GOT3 (cell line): ENCODE measurements around the gene CTDSP2.
"Not testable (repeated sequence)": the region's sequence is repeated elsewhere in the genome, so short reads cannot be mapped to it uniquely, and the experiment has no call there.

Source experiments
- DNase-seq: peaks from one replicate; lab custom pipeline; 2025; ENCODE audit warnings: mixed read lengths; lab: John Stamatoyannopoulos, UW

CTDSP2 gene

GRCh38 chr12:57852620-57853500 is 6.3 kb upstream of the CTDSP2 start:
- no peak for DNase-seq

GRCh38 chr12:57852200-57852599 is 5.7 kb upstream of the CTDSP2 start:
- DNase-seq, result no peak

GRCh38 chr12:57851552-57851951 is 5.0 kb upstream of the CTDSP2 start:
- DNase-seq, result no peak

- DNase-seq, result no peak
Observed at GRCh38 chr12:57850854-57851430, 4.4 kb upstream of the CTDSP2 start.

- DNase-seq, result not testable (repeated sequence)
Observed at GRCh38 chr12:57849447-57849846, 2.9 kb upstream of the CTDSP2 start.

GRCh38 chr12:57849035-57849434 is 2.5 kb upstream of the CTDSP2 start:
- DNase-seq, result no peak

GRCh38 chr12:57848208-57848607 is 1.7 kb upstream of the CTDSP2 start:
- DNase-seq, result no peak

- DNase-seq, result no peak
Observed at GRCh38 chr12:57846285-57846576, 298 bp downstream of the CTDSP2 start.

- DNase-seq, result peak; percentile 86
Observed at GRCh38 chr12:57845478-57846284, 848 bp downstream of the CTDSP2 start.

GRCh38 chr12:57844709-57845477 is 1.6 kb downstream of the CTDSP2 start:
- peak; percentile 98 for DNase-seq

- DNase-seq, result no peak
Observed at GRCh38 chr12:57842342-57843294, 3.9 kb downstream of the CTDSP2 start.

GRCh38 chr12:57841445-57841844 is 5.1 kb downstream of the CTDSP2 start:
- no peak for DNase-seq

- no peak for DNase-seq
Observed at GRCh38 chr12:57840726-57841125, 5.8 kb downstream of the CTDSP2 start.

GRCh38 chr12:57839996-57840395 is 6.5 kb downstream of the CTDSP2 start:
- DNase-seq, result no peak

- DNase-seq, result no peak
Observed at GRCh38 chr12:57838594-57839302, 7.8 kb downstream of the CTDSP2 start.

GRCh38 chr12:57837864-57838562 is 8.5 kb downstream of the CTDSP2 start:
- DNase-seq, result no peak

GRCh38 chr12:57836442-57837375 is 9.8 kb downstream of the CTDSP2 start:
- no peak for DNase-seq
